GM10266 (cell line): Measurements from ENCODE around the gene ZNF107.

Experiments
- DNase-seq: peaks from one replicate; pipeline ENCODE4 v3.0.0; 2012; ENCODE audit errors: extremely low spot score
- TF ChIP-seq, protein P1 (sequence below): IDR thresholded peaks from 2 replicates; pipeline ENCODE4 v1.5.1; 2012; ENCODE audit warnings: mild to moderate bottlenecking, low read depth; ENCODE audit not compliant: control insufficient read depth, insufficient read depth; ENCODE audit errors: missing control alignments

Gene ZNF107

DNA sequence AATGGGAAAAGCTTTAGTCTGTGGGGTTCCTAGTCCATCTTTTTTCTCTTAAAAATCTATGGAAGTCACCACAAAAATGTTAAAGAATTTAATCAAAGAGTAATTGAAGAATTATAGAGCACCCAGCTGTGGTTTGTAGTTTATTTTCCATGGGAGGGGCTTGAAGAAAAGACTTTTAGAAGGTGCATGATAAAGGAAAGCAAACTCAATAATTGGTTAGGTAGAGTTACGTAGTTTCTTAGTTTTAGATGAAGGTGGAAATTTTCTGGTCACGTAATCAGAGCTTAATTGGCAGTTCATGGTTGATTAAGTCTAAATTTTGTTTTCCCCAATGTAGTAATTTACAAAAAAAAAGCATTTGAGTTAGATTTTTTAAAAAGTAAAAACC, 724 bp downstream of the ZNF107 start:
- DNase-seq, result no peak
- TF ChIP-seq, protein P1, sequence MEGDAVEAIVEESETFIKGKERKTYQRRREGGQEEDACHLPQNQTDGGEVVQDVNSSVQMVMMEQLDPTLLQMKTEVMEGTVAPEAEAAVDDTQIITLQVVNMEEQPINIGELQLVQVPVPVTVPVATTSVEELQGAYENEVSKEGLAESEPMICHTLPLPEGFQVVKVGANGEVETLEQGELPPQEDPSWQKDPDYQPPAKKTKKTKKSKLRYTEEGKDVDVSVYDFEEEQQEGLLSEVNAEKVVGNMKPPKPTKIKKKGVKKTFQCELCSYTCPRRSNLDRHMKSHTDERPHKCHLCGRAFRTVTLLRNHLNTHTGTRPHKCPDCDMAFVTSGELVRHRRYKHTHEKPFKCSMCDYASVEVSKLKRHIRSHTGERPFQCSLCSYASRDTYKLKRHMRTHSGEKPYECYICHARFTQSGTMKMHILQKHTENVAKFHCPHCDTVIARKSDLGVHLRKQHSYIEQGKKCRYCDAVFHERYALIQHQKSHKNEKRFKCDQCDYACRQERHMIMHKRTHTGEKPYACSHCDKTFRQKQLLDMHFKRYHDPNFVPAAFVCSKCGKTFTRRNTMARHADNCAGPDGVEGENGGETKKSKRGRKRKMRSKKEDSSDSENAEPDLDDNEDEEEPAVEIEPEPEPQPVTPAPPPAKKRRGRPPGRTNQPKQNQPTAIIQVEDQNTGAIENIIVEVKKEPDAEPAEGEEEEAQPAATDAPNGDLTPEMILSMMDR, result no peak

DNA sequence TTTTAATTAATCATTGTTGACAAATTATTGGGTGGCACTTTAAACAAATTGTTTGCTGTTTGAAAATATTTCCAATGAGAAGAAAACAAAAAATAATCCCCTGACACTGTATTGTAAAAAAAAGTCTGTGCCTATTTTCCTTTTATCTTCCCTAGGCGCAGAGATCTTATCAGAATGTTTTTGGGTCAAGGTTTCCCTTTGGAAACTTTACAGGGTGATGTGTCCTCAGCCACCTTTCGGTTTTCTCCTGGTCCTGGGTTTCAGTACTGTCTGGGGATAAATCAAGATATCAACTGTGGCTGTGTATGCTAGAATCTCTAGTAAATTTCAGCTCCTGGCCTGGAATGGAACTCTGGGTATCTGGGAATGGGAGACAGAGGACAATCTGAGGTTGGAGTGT, 1.4 kb downstream of the ZNF107 start:
- DNase-seq, result no peak
- TF ChIP-seq, protein P1, result no peak

DNA sequence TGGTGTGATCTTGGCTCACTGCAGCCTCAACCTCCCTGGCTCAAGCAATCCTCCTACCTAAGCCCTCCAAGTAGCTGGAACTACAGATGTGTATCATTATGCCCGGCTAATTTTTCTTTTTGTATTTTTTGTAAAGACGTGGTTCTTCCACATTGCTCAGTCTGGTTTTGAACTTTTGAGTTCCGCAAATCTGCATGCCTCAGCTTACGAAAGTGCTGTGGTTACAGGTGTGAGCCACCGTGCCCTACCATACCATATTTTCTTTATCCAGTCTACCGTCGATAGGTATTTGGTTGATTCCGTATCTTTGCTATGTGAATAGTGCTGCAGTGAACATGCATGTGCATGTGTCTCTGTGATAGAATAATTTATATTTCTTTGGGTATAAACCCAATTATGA, 6.5 kb downstream of the ZNF107 start:
- no peak for DNase-seq
- TF ChIP-seq, protein P1, result no peak

DNA sequence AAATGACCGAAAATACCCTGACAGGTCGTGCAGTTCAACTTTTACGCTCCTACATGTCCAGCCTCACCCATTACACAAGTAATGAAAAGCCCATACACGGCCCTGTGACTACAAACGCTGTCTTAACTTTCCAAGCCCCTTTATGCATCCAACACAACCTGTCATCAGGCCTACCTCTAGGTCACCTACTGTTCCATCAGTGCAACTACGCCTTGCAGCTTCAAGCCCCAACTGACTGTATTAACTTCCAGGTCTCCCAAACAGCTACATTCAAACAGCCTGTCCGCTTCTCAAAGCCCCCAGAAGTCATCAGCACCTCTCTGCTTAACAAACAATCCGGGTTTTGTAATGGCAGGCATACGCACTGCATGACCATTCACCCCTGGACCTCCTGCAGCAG, 19.2 kb downstream of the ZNF107 start:
- TF ChIP-seq, protein P1, result no peak
- DNase-seq, result no peak

DNA sequence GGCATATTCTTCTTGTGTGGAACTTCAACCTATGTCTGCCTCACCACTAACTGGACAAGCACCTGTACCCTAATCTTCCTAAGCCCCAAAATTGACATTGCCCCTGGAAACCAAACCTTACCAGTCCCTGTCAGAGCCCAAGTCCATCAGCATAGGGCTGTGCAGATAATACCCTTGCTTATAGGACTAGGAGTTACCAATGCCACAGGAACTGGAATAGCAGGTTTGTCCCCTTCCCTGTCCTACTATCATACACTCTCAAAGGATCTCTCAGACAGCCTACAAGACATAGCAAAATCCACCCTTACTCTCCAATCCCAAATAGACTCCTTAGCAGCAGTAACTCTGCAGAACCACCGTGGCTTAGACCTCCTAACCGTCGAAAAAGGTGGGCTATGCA, 19.8 kb downstream of the ZNF107 start:
- TF ChIP-seq, protein P1, result no peak

DNA sequence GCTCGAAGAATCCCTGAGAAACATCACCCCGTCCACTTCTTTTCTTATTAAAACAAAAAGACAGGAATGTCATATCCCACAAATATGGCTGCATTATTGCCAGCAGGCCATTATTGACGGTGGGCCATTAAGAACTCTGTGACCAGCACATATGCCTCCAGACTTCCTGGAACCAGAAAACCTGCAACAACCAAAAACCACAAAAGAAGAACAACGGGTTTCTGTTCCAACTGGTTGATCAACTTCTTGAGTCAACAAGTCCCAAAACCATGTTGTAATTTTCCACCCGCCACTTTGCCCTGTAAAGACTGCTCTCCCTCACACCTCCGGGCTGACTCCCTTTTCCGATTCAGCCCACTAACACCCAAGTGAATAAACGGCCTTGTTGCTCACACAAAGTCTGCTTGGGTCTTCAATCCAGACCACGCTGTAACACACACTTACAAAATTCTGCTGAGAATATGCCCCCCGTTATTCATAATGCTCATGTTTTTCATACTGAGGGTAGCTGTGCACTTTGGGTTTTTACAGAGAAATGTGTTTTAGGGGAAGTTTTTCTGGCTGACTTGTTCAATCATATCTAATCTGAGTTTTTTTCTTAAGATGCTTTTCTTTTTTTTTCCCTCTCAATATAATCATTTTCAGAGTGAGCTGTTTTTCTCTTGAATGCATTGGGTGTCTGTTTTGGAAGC, 20.7 kb downstream of the ZNF107 start:
- TF ChIP-seq, protein P1, result no peak
- no peak for DNase-seq

More for the DNA sequence above, 19.8 kb downstream of the ZNF107 start:
- DNase-seq, result no peak

DNA sequence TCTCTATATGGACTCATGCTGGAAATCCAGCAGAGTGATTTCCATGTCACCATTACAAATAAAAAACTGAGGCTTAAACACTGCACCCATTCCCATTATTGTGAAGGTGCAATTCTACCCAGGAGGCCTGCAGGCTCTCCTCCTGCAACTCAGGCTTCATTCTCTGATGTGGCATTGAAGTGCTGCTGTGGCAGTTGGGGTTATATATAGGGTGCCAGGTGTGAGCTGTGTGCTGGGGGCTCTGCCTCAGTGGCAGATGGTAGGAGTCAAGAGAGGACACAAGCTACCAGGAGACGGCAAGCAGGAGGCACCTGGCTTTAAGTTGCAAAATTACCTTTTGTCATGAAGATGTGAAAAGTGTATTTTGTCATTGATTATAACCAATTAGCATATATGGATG, 21.3 kb downstream of the ZNF107 start:
- TF ChIP-seq, protein P1, result no peak
- DNase-seq, result no peak
